H9 (cell line): ENCODE measurements around the gene MXD4. TPM values are rescaled to one million over a fixed set of nuclear protein-coding genes. Genes with fewer than 3 reads are reported as not detected.

ENCODE experiments used
- DNase-seq: peaks from one replicate; pipeline ENCODE4 v3.0.0-alpha.2; 2017
- H2AFZ ChIP-seq: one replicate; pipeline ENCODE4 v1.6.1; 2013; ENCODE audit warnings: mild to moderate bottlenecking, low read length, control low read depth, moderate library complexity
- H2AK5ac ChIP-seq: 2 replicates; pipeline ENCODE4 v1.6.1; 2013; ENCODE audit warnings: low read length, control low read depth, mixed read lengths; ENCODE audit not compliant: insufficient read length
- H2BK120ac ChIP-seq: one replicate; pipeline ENCODE4 v1.6.1; 2013; ENCODE audit warnings: low read depth, mild to moderate bottlenecking, low read length, control low read depth, inconsistent platforms; ENCODE audit not compliant: poor library complexity, severe bottlenecking
- H2BK12ac ChIP-seq: 2 replicates; pipeline ENCODE4 v1.6.1; 2013; ENCODE audit warnings: low read length, control low read depth, mixed read lengths, low read depth; ENCODE audit not compliant: insufficient read length
- H2BK15ac ChIP-seq: 2 replicates; pipeline ENCODE4 v1.6.1; 2013; ENCODE audit warnings: low read depth, low read length, control low read depth
- H2BK20ac ChIP-seq: one replicate; pipeline ENCODE4 v1.6.1; 2013; ENCODE audit warnings: low read depth, mild to moderate bottlenecking, low read length, control low read depth, inconsistent platforms; ENCODE audit not compliant: poor library complexity, severe bottlenecking
- H2BK5ac ChIP-seq: 2 replicates; pipeline ENCODE4 v1.6.1; 2013; ENCODE audit warnings: low read length, control low read depth, mixed read lengths; ENCODE audit not compliant: insufficient read length
- H3K14ac ChIP-seq: 2 replicates; pipeline ENCODE4 v1.6.1; 2013; ENCODE audit warnings: low read length, control low read depth; ENCODE audit not compliant: insufficient read depth
- H3K18ac ChIP-seq: 2 replicates; pipeline ENCODE4 v1.6.1; 2013; ENCODE audit warnings: low read depth, mild to moderate bottlenecking, mixed read lengths, low read length, control low read depth; ENCODE audit not compliant: insufficient read length
- H3K23ac ChIP-seq: 2 replicates; pipeline ENCODE4 v1.6.1; 2013; ENCODE audit warnings: low read length, control low read depth, mixed read lengths, low read depth; ENCODE audit not compliant: insufficient read length
- H3K23me2 ChIP-seq: 2 replicates; pipeline ENCODE4 v1.6.1; 2013; ENCODE audit warnings: low read depth, mild to moderate bottlenecking, mixed read lengths, low read length, control low read depth; ENCODE audit not compliant: insufficient read length, poor library complexity, severe bottlenecking
- H3K27ac ChIP-seq: 2 replicates; pipeline ENCODE4 v1.5.1; 2013; ENCODE audit warnings: low read length, control low read depth, mixed read lengths, low read depth; ENCODE audit not compliant: insufficient read length
- H3K27me3 ChIP-seq: 2 replicates; pipeline ENCODE4 v1.6.1; 2013; ENCODE audit warnings: low read length, control low read depth, inconsistent platforms; ENCODE audit not compliant: insufficient read depth
- H3K4ac ChIP-seq: 2 replicates; pipeline ENCODE4 v1.6.1; 2013; ENCODE audit warnings: low read depth, mild to moderate bottlenecking, control low read depth, inconsistent platforms, low read length, moderate library complexity
- H3K4me1 ChIP-seq: 2 replicates; pipeline ENCODE4 v1.6.1; 2013; ENCODE audit warnings: low read length, control low read depth, inconsistent platforms; ENCODE audit not compliant: insufficient read depth
- H3K4me2 ChIP-seq: 2 replicates; pipeline ENCODE4 v1.6.1; 2013; ENCODE audit warnings: low read length, control low read depth, mixed read lengths; ENCODE audit not compliant: insufficient read length, insufficient read depth
- H3K56ac ChIP-seq: 2 replicates; pipeline ENCODE4 v1.6.1; 2013; ENCODE audit warnings: low read depth, mild to moderate bottlenecking, mixed read lengths, low read length, control low read depth; ENCODE audit not compliant: insufficient read length
- H3K79me1 ChIP-seq: 2 replicates; pipeline ENCODE4 v1.6.1; 2013; ENCODE audit warnings: low read depth, mild to moderate bottlenecking, moderate library complexity, low read length, control low read depth, inconsistent platforms; ENCODE audit not compliant: insufficient read depth, poor library complexity, severe bottlenecking
- H3K79me2 ChIP-seq: 2 replicates; pipeline ENCODE4 v1.6.1; 2013; ENCODE audit warnings: low read length, control low read depth, inconsistent platforms; ENCODE audit not compliant: insufficient read depth
- H3K9ac ChIP-seq: 2 replicates; pipeline ENCODE4 v1.6.1; 2013; ENCODE audit warnings: low read length, control low read depth, mixed read lengths; ENCODE audit not compliant: insufficient read length; ENCODE audit errors: extremely low read depth
- H3K9me3 ChIP-seq: one replicate; pipeline ENCODE4 v1.6.1; 2013; ENCODE audit warnings: low read depth, low read length, inconsistent platforms; ENCODE audit not compliant: control insufficient read depth
- H3T11ph ChIP-seq: one replicate; pipeline ENCODE4 v1.6.1; 2013; ENCODE audit warnings: mild to moderate bottlenecking, low read length, control low read depth, inconsistent platforms
- H4K20me1 ChIP-seq: one replicate; pipeline ENCODE4 v1.6.1; 2013; ENCODE audit not compliant: control insufficient read depth, insufficient read length, insufficient read depth
- H4K5ac ChIP-seq: 2 replicates; pipeline ENCODE4 v1.6.1; 2013; ENCODE audit warnings: low read depth, mild to moderate bottlenecking, mixed read lengths, low read length, control low read depth; ENCODE audit not compliant: insufficient read length
- H4K8ac ChIP-seq: replicated peaks from 2 replicates; pipeline ENCODE4 v1.6.1; 2013; ENCODE audit warnings: low read length, control low read depth, mixed read lengths, low read depth; ENCODE audit not compliant: insufficient read length
- H4K91ac ChIP-seq: 2 replicates; pipeline ENCODE4 v1.6.1; 2013; ENCODE audit warnings: low read depth, mild to moderate bottlenecking, moderate library complexity, mixed read lengths, low read length, control low read depth; ENCODE audit not compliant: insufficient read length
- H3K27ac Mint-ChIP-seq, 3 experiments: 2 replicates in 2 of 3; 3 replicates in 1 of 3; pipeline ENCODE4 v1.8.0; 2020 to 2021; ENCODE audit warnings: mixed read lengths in 3 of 3, mild to moderate bottlenecking in 1 of 3, moderate library complexity in 1 of 3
- H3K27me3 Mint-ChIP-seq: 2 replicates; pipeline ENCODE4 v1.8.0; 2021; ENCODE audit warnings: low read depth, mild to moderate bottlenecking, moderate library complexity, mixed read lengths
- H3K36me3 Mint-ChIP-seq, 3 experiments: 2 replicates in 2 of 3; 3 replicates in 1 of 3; pipeline ENCODE4 v1.8.0; 2020 to 2021; ENCODE audit warnings: low read depth in 3 of 3, mixed read lengths in 3 of 3; ENCODE audit not compliant: insufficient read depth in 1 of 3
- H3K4me1 Mint-ChIP-seq, 2 experiments: 2 replicates each; pipeline ENCODE4 v1.8.0; 2020; ENCODE audit warnings: mixed read lengths in 2 of 2
- H3K4me3 Mint-ChIP-seq, 2 experiments: 2 replicates in 1 of 2; 3 replicates in 1 of 2; pipeline ENCODE4 v1.8.0; 2020 to 2021; ENCODE audit warnings: mild to moderate bottlenecking in 2 of 2, mixed read lengths in 2 of 2, moderate library complexity in 1 of 2
- H3K9me3 Mint-ChIP-seq, 2 experiments: 2 replicates in 1 of 2; 3 replicates in 1 of 2; pipeline ENCODE4 v1.8.0; 2020; ENCODE audit warnings: mild to moderate bottlenecking in 2 of 2, mixed read lengths in 2 of 2, moderate library complexity in 1 of 2
- CTCF ChIP-seq: fragments of 200-600 bp; sonication (generic); conservative IDR thresholded peaks from 3 replicates; pipeline ENCODE4 v1.8.0; 2021; ENCODE audit warnings: antibody characterized with exemption, mild to moderate bottlenecking
- WGBS: extraction: QIAGEN DNeasy Blood & Tissue Kit; methylation state at CpG from one replicate; pipeline ENCODE4 v1.1.7; 2013; ENCODE audit warnings: missing lambda C conversion rate, low lambda C conversion rate, mixed read lengths; ENCODE audit not compliant: insufficient read length; ENCODE audit errors: extremely low coverage; 5-methylcytosine and 5-hydroxymethylcytosine counted together
- total RNA-seq: library from RNA; stranded (reverse); gene quantifications from 2 replicates; pipeline ENCODE4 v1.2.1, GENCODE V29; 2021

MXD4 gene
- total RNA-seq, 1 experiment from 2014 or later, result 24.1 TPM

DNA sequence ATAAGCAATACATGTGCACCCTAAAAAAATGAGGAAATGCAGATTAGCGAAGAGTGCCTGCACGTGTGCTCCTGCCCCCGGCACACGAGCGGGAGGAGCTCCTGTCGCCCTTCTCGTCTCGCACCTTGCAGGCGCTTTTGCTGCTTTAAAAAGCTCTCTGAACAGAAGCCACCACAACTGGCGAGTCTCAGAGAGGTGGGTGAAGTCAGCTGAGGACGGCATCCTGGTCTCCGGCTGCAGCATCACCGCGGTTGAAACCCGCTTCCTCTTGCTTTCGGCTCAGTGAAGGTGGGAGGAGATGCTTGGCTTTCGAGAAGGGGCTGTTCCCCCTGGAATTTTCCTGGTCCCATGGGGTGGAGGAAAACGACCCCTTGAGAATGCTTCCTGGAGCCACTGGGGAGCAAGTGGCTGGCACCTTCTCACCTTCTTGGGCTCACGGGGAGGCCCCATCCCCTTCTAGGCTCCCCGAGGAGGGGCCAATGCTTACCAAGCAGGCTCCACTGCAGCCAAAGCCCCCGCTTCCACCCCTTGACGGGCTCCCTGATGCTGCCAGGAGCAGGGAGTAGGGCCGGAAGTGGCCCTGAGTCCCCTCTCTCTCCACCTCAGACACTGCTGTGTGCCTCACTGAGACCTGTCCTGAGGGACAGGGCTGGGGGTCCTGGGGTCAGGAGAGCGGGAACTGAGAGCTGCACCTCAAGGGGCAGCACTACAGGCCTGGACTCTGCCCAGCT lies 29.2 kb upstream of the MXD4 start:
- DNase-seq, result no peak
- H3K27me3 ChIP-seq, result no peaks in the 10 kb centered on the region
- no peak overlapping the region for H2BK5ac ChIP-seq
- H3K56ac ChIP-seq, result no peak overlapping the region
- no peak overlapping the region for H4K8ac ChIP-seq
- no peak overlapping the region for H3K4me3 Mint-ChIP-seq
- no peaks in the 10 kb centered on the region; the same call in 1 of the 2 replicates for H3K4me1 ChIP-seq
- H3K23ac ChIP-seq, result no peak overlapping the region
- no peaks in the 10 kb centered on the region for H3K79me1 ChIP-seq
- H3K4ac ChIP-seq, result no peak overlapping the region
- no peaks in the 10 kb centered on the region for H3K23me2 ChIP-seq
- no peaks in the 10 kb centered on the region for H3K79me2 ChIP-seq
- H3K9ac ChIP-seq, result no peak overlapping the region
- H2BK12ac ChIP-seq, result no peak overlapping the region
- no peak overlapping the region for H3K4me2 ChIP-seq
- no peak overlapping the region for H3K27ac ChIP-seq
- H3K18ac ChIP-seq, result no peak overlapping the region
- WGBS, result no CpG with 5 or more reads among the region's 24 CpGs
- H3K4me1 Mint-ChIP-seq, result peaks cover 8 to 22% of the 10 kb centered on the region in 2 experiments
- H4K5ac ChIP-seq, result no peak overlapping the region
- H3K36me3 Mint-ChIP-seq, result no peaks in the 10 kb centered on the region; a peak in 1 of 7 replicates
- H2BK15ac ChIP-seq, result no peak overlapping the region
- no peak for TF ChIP-seq CTCF
- H2BK120ac ChIP-seq, result no peak overlapping the region
- no peak overlapping the region for H3K27ac Mint-ChIP-seq
- H3K9me3 Mint-ChIP-seq, result peaks cover 6 to 8% of the 10 kb centered on the region in 2 experiments
- H2AFZ ChIP-seq, result no peak overlapping the region
- H3K9me3 ChIP-seq, result no peaks in the 10 kb centered on the region
- no peak overlapping the region for H3K14ac ChIP-seq
- H4K91ac ChIP-seq, result no peak overlapping the region
- no peaks in the 10 kb centered on the region for H4K20me1 ChIP-seq
- H2AK5ac ChIP-seq, result no peak overlapping the region
- H2BK20ac ChIP-seq, result no peak overlapping the region
- no peak overlapping the region for H3T11ph ChIP-seq
- no peaks in the 10 kb centered on the region; the same call in 1 of the 2 replicates for H3K27me3 Mint-ChIP-seq
